OCI-LY3 (cell line): Measurements from ENCODE around the gene EPC1.
"Not testable (repeated sequence)": the region's sequence is repeated elsewhere in the genome, so short reads cannot be mapped to it uniquely, and the experiment has no call there.

ENCODE experiments used
- H2AFZ ChIP-seq: fragments of 200-600, 300-600 bp; shearing (Covaris generic); 2 replicates; pipeline ENCODE4 v1.6.0; 2014; ENCODE audit warnings: antibody characterized with exemption, low read depth, low read length
- H3K27ac ChIP-seq: fragments of 200-600, 300-600 bp; sonication (generic); 2 replicates; pipeline ENCODE4 v1.5.1; 2014; ENCODE audit warnings: mild to moderate bottlenecking, low read length, moderate library complexity, mixed read lengths
- H3K27me3 ChIP-seq: fragments of 200-600, 300-600 bp; sonication (generic); 2 replicates; pipeline ENCODE4 v1.6.1; 2014; ENCODE audit warnings: low read depth, low read length, mixed read lengths
- H3K36me3 ChIP-seq: fragments of 200-600, 300-600 bp; sonication (generic); replicated peaks from 2 replicates; pipeline ENCODE3; 2014; ENCODE audit warnings: low read depth, low read length, mixed read lengths
- H3K4me1 ChIP-seq: fragments of 300-600, 200-600 bp; sonication (generic); 2 replicates; pipeline ENCODE4 v1.6.1; 2014; ENCODE audit warnings: low read length, mixed read lengths
- H3K4me2 ChIP-seq: fragments of 200-600, 300-600 bp; sonication (generic); 2 replicates; pipeline ENCODE4 v1.6.1; 2014; ENCODE audit warnings: low read length, mixed read lengths
- H3K4me3 ChIP-seq: fragments of 300-600, 200-600 bp; sonication (generic); 2 replicates; pipeline ENCODE4 v1.5.1; 2014; ENCODE audit warnings: antibody characterized with exemption, mild to moderate bottlenecking, low read length, moderate library complexity
- H3K79me2 ChIP-seq: fragments of 300-600, 200-600 bp; shearing (Covaris generic); 2 replicates; pipeline ENCODE4 v1.6.1; 2014; ENCODE audit warnings: mild to moderate bottlenecking, low read length, mixed read lengths
- H3K9ac ChIP-seq: fragments of 300-600, 200-600 bp; shearing (Covaris generic); 2 replicates; pipeline ENCODE4 v1.6.0; 2014; ENCODE audit warnings: mild to moderate bottlenecking, low read length, moderate library complexity
- H3K9me3 ChIP-seq: fragments of 200-600, 300-600 bp; shearing (Covaris generic); 2 replicates; pipeline ENCODE4 v1.6.1; 2014; ENCODE audit warnings: low read length, mixed read lengths; ENCODE audit not compliant: insufficient read depth
- H4K20me1 ChIP-seq: fragments of 200-600, 300-600 bp; sonication (generic); 2 replicates; pipeline ENCODE4 v1.6.1; 2016; ENCODE audit warnings: low read length, mixed read lengths; ENCODE audit not compliant: insufficient read depth
- CTCF ChIP-seq: fragments of 200-600, 300-600 bp; sonication (generic); IDR thresholded peaks from 2 replicates; pipeline ENCODE4 v1.5.1; 2014; ENCODE audit warnings: antibody characterized with exemption, low read length, low read depth
- EZH2phosphoT487 ChIP-seq: fragments of 200-600 bp; shearing (Covaris generic); IDR thresholded peaks from 2 replicates; pipeline ENCODE4 v1.6.1; 2018; ENCODE audit warnings: antibody characterized with exemption, mixed run types, low read depth

Gene EPC1

DNA sequence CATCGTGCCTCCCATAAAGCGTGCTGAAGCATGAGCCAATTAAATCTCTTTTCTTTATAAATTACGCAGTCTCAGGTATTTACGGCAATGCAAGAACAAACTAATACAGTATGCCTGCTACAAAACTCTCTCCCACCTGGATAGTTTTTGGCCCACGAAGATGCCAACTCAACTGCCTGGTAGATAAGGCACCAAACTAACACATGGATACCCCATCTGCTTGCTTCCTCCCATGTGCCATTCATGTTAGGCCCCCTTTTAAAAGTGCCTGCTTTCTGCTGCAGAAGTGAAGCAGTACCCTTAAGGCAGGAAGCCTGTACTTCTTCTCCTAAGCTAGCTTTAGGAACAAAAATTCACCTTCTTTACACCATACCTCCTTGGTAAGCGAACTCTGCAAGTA, 15.6 kb upstream of the EPC1 start:
- no peaks in the 10 kb centered on the region for H3K79me2 ChIP-seq

DNA sequence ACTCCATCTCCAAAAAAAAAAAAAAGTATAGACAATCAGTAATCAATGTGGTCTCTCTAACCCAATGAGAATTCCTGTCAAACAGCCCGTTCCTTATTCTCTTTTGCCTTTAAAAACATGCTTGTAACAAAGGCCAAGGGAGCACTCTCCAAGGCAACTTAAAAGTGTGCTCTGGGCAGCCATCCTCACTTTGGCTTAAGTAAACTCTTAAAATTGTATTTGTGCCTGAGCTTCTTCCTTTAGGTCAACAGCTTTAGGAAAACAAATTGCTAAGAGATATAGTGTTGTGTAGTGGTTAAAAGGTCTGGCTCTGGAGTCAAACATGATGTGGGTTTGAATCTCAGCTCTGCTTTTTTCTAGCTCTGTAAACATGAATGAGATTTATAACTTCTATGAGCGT, 13.9 kb upstream of the EPC1 start:
- no peaks in the 10 kb centered on the region for H3K36me3 ChIP-seq
- H3K9me3 ChIP-seq = no peaks in the 10 kb centered on the region
- H3K27ac ChIP-seq = no peak overlapping the region
- H3K4me2 ChIP-seq = no peak overlapping the region
- no peaks in the 10 kb centered on the region for H4K20me1 ChIP-seq
- H3K79me2 ChIP-seq = no peaks in the 10 kb centered on the region
- H3K4me1 ChIP-seq = no peaks in the 10 kb centered on the region
- no peaks in the 10 kb centered on the region for H3K27me3 ChIP-seq
- no peak overlapping the region for H3K4me3 ChIP-seq
- H2AFZ ChIP-seq = no peak overlapping the region
- H3K9ac ChIP-seq = no peak overlapping the region
- TF ChIP-seq EZH2phosphoT487 (no peak), CTCF (no peak)

More for the DNA sequence above, 15.6 kb upstream of the EPC1 start:
- Histone ChIP-seq H3K9me3 (no peaks in the 10 kb centered on the region), H3K9ac (no peak overlapping the region), H3K27ac (no peak overlapping the region), H3K4me2 (no peak overlapping the region), H3K36me3 (no peaks in the 10 kb centered on the region), H3K27me3 (no peaks in the 10 kb centered on the region), H2AFZ (no peak overlapping the region), H3K4me1 (peaks cover 1% of the 10 kb centered on the region), H3K4me3 (no peak overlapping the region), H4K20me1 (no peaks in the 10 kb centered on the region)
- TF ChIP-seq CTCF (no peak), EZH2phosphoT487 (no peak)

DNA sequence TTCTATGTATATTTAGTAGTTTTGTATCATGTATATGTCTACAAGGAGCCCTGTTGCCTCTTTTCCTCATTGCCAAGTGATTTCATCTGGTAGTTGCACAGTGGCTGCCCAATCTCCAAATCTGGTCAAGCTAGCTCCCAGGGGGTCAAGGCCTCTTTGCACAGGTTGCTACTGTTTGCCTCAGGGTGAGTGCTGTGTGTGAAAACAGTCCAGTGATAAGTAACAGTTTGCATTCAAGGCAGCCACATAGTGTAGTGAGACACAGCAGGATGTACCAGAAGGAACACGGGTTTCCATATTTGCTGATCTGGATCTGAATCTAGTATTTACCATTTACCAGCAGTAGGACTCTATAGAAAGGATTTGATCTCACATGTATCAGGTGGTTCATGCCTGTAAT, 13.3 kb upstream of the EPC1 start:
- no peak overlapping the region for H2AFZ ChIP-seq
- no peak overlapping the region for H3K4me3 ChIP-seq
- H3K4me1 ChIP-seq = no peaks in the 10 kb centered on the region
- H3K4me2 ChIP-seq = no peak overlapping the region
- no peak overlapping the region for H3K27ac ChIP-seq
- no peaks in the 10 kb centered on the region for H3K36me3 ChIP-seq
- TF ChIP-seq EZH2phosphoT487 (no peak), CTCF (no peak)
- H3K27me3 ChIP-seq = no peaks in the 10 kb centered on the region
- H4K20me1 ChIP-seq = no peaks in the 10 kb centered on the region
- H3K9ac ChIP-seq = no peak overlapping the region
- H3K79me2 ChIP-seq = no peaks in the 10 kb centered on the region
- no peaks in the 10 kb centered on the region for H3K9me3 ChIP-seq

DNA sequence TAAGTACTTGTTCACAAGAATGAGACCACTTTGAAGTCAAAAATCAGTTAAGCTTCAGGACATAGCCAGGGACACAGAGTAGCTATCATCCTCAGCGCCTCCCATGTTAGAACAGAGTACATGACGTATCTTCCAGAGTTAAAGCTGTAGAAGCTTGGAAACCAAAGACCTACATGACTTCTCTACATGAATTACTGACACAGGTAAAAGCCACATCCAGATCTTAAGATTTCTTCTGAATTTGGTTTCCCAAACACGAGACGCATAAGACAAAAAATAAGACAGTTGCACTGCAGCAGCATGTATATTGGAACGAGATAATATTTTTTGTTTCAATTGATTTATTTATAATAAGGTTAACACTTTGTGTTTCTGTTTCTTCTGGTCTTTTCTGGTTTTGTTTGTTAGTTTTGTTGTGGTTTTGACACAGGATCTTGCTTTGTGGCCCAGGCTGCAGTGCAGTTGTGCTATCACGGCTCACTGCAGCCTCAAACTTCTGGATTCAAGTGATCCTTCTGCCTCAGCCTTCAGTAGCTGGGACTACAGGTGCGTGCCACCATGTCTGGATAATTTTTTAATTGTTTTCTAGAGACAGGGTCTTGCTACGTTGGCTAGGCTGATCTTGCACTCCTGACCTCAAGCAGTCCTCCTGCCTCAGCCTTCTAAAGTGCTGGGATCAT, 10.2 kb upstream of the EPC1 start:
- no peak overlapping the region for H2AFZ ChIP-seq
- H3K27me3 ChIP-seq = no peaks in the 10 kb centered on the region
- H3K9ac ChIP-seq = no peak overlapping the region
- H4K20me1 ChIP-seq = no peaks in the 10 kb centered on the region
- no peak overlapping the region for H3K27ac ChIP-seq
- H3K4me3 ChIP-seq = no peak overlapping the region
- no peak overlapping the region for H3K4me2 ChIP-seq
- no peaks in the 10 kb centered on the region for H3K4me1 ChIP-seq
- no peaks in the 10 kb centered on the region for H3K79me2 ChIP-seq
- no peaks in the 10 kb centered on the region for H3K36me3 ChIP-seq
- TF ChIP-seq CTCF (no peak), EZH2phosphoT487 (no peak)
- H3K9me3 ChIP-seq = no peaks in the 10 kb centered on the region

- not testable (repeated sequence) for H4K20me1 ChIP-seq, H3K79me2 ChIP-seq, H3K27me3 ChIP-seq, H3K9ac ChIP-seq, H3K36me3 ChIP-seq, H3K27ac ChIP-seq, H3K9me3 ChIP-seq, H3K4me2 ChIP-seq, H3K4me3 ChIP-seq, H2AFZ ChIP-seq, H3K4me1 ChIP-seq
These were observed 7.7 kb upstream of the EPC1 start for GRCh38 chr10:32354690-32355089.
